ENCODE measurements around the gene NPAP1.

DNA sequence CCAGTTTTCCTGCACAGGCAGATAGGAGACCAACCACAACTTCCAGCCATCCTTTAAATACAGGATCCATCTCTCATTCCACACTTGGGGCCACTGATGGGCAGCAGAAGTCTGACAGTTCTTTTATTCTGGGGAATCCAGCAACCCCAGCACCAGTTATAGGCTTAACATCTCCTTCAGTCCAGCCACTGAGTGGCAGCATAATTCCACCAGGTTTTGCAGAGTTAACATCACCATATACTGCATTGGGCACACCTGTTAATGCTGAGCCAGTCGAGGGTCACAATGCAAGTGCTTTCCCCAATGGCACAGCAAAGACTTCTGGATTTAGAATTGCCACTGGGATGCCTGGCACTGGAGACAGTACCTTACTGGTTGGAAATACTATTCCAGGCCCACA lies 2.9 kb downstream of the NPAP1 start:
- TF ChIP-seq POLR2A (IDR thresholded peaks at IDR 0.05) (no peak), CTCF (IDR thresholded peaks at IDR 0.05) (no peak), EP300 (IDR thresholded peaks at IDR 0.05) (no peak), POLR2AphosphoS5 (IDR thresholded peaks at IDR 0.05) (no peak)

All from suprapubic skin (tissue), 4 donors.